Fibroblast of skin of right quadriceps (primary cell): ENCODE results near the gene GHDC.
"Not testable (repeated sequence)": the region's sequence is repeated elsewhere in the genome, so short reads cannot be mapped to it uniquely, and the experiment has no call there.

Experiments used
- DNase-seq: peaks from one replicate; pipeline ENCODE4 v3.0.0-alpha.2; 2013

Gene GHDC

DNA sequence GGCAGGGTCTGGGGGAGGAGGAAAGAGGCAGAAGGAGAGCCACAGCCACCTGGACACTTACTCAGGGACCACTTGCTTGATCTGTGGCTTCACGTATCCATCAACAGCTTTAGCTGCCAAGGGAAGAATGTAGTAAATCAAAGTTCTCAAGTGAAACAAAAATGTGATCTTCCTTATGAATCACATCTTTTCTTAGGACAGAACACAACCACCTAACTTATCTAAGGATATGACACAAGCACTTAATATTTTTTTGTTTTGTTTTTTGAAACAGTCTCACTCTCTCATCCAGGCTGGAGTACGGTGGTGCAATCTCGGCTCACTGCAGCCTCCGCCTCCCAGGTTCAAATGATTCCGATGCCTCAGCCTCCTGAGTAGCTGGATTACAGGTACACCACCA lies 8.4 kb upstream of the GHDC start:
- no peak for DNase-seq

DNA sequence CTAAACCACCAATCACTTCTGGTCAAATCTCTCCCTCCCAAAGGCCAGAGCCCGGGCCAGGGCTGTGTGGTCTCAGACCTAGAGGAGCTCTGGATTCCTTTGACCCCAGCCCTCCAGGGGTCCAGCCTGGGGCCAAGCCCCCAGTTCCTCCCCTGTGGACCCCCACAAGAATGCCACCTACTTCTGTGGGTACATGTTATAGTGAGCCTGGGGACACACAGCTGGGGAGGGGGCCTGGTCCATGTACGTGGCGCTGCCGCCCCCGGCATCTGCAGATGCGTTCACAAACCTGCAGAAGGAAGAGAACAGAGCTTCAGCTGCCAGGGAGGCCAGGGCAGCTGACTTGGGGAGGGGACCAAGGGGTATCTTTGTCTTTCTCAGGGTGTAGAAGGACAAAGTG lies 7.9 kb upstream of the GHDC start:
- no peak for DNase-seq

DNA sequence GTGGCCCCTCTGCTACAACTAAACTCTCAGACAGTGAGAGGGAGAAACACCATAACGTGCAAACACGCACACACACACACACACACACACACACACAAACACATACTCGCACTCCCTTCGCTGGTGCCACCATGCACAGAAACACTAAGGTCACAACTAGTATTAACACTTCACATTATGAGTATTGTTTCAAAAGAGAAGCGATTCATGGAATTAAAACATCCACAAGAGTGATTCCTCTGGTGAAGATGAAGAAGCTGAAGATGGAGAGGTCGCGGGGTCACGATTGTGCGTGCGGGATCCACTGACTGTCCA lies 7.1 kb upstream of the GHDC start:
- no peak for DNase-seq

DNA sequence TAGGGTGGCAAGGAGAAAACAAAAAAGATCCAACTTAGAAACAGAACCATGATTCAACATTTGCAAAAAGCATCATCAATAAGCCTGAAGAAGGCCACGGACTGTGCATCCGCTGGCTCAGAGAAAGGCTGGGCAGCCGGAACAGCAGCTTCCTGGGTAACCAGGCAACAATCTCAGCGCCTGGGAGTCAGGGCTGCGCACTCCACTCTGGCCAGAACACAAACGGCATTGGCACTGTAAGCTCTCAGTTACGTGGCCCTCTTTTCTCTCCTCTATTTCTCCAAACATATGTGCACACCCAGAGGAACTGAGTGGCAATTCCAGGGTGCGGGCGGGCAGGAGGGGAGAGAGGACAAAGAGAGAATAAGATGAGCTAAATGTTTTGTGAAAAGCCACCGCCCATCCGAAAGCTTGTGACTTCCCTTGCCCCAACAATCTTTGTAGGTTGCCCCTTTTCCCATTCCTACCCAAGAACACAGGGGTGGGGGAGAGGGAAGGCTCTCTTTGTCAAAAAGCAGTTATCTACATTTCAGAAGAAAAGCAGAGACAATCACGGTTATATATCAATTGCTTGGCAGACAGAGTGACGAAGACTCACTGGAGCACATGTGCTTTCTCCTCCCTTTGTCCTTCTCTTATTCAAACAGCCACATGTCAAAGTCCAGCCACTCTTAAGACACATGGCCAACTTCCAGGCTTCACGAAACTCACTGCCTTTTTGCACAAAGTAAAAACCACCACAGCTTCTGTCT lies 6.6 kb upstream of the GHDC start:
- DNase-seq = no peak

DNA sequence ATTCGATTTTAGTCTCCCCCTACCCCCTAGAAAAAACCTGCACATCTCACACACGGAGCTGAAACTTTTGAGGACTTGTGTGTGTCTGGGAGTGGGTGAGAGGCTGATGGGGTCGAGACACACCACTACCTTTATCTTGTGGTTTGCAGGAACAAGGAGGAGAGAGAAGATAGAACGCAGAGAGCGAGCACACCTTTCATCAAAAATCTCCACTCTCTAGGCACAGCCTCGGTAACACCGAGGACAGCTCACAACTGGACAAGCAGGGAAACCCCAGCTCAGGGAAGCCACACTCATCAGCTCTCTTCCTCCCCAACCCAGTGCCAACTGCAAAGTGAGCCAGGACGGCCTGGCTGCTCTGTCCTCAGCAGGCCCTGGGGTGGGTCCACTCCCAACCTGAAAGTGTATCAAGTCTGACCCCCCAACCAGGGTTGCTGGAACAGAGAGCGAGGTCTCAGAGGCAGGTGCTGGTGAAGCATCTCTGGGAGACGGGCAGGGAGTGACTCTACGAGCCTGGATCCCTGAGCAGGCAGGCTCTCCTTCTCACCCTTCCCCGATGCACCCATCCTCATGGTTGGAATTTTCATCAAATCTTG lies 5.2 kb upstream of the GHDC start:
- no peak for DNase-seq

DNA sequence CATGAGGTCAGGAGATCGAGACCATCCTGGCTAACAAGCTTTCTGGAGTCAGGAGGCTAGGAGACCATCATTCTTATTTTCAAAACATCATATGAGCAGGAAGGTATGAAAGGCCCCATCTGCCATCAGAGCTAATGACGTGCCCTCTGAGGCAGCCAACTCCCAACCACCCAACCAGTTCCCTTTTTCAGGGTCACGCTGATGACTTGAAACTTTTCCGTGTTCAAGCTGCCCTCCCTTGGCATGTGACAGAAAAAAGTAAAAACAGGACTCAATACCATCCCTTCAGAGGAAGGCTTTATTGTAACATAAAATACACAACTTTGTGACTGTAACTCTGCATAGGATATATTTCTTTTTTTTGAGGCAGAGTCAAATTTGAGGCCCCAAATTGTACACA lies 4.6 kb upstream of the GHDC start:
- DNase-seq = no peak

DNA sequence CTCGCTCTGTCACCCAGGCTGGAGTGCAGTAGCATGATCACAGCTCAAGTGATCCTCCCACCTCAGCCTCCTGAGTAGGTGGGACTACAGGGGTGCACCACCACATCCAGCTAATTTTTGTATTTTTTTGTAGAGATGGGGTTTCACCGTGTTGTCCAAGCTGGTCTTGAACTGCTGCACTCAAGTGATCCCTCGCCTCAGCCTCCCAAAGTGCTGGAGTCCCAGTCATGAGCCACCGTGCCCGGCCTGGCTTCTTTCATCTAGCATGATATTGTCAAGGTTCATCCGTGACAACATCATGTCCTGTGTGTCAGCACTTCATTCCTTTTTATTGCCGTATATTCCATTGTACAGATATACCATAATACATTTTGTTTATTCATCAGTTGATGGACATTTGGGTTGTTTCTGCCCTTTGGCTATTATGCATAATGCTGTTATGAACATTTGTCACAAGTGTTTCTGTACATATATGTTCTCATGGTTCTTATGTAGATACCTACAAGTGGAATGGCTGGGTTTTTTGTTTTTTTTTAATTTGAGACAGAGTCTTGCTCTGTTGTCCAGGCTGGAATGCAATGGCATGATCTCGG lies 3.4 kb upstream of the GHDC start:
- no peak for DNase-seq

DNA sequence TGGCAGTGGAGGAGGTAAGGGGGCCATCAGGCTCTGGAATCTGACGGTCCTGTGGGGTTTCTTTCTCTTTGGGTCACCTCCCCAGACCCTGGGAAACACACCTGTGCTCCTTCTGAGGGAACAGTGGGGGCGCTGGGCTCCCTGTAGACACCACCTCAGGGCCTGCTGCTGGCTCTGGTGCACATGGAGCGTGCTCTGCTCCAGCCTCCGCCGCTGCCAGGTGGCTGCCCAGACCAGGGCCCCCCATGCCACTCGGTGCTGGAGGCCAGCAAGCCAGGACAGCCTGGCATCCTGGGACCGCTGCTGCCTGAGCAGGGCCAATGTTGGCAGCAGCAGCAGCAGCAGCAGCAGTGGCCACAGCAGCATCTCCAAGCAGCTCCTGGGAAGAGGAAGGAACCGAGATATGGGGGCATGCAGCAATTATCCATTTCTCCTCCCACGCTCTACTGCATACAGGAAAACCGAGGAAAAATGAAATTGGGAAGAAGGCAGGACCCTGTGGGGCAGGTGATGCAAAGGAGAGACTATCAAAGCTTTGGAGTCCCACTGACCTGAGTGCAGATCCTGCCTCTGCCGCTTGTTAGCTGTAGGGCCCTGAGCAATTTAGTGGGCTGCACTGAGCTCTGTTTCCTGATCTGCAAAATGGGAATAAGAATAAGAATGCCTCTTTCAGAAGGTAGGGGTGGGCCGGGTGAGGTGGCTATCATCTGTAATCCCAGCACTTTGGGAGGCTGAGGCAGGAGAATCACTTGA lies 902 bp downstream of the GHDC start:
- no peak for DNase-seq

DNA sequence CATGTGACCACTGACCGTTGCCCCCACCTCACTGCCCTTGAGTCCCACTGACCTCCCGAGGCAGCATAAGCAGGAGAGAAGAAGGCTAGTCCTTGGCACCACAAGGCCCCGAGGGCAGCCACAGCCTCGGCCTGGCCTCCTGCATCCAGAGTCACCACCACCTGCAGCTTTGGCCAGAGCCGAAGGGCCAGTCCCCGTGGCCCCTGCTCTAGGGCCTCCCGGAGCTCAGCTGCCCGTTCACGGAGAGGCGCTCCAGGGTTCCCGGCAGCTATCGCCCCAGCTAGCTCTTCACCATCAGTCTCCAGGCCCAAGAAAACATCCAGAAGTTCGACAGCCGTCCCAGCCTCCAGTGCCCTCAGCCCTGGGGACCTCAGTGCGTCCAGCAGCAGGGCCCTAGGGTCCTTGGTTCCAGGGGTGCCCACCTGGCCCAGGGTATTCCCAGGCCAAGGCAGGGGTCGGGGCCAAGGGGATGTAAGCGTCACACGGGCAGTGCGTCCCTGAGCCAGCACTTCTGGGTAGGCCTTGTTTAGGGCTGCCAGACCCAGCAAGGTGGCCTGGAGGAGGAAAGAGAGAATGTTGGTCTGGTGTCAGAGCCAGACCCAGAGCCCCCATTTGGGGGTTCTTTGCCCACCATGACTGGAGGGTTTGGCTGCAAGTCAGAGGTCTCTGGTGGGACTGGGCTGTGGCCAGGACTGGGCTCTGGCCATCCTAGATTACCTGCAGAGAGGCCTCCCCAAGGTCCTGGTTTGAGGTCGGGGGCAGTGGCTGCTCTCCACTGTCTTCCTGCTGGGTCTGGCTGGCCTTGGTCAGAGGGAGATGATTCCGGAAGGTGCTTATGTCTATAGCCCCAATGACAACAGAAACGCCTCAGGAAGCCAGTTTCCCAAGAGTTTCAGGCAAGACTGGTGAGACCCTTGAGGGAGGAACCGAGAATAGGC lies 1.8 kb downstream of the GHDC start:
- no peak for DNase-seq

DNA sequence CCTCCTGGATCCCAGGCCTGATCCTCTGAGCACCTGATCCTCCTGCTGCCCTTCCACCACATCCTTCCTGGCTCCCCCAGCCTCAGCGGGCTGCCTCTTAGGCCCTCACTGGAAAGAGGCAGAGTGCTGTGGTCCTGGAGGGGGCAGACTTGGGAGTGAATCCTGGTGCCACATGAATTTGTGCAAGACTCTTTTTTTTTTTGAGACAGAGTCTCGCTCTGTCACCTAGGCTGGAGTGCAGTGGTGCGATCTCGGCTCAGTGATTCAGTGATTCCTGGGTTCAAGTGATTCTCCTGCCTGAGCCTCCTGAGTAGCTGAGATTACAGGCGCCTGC lies 3.1 kb downstream of the GHDC start:
- no peak for DNase-seq

DNA sequence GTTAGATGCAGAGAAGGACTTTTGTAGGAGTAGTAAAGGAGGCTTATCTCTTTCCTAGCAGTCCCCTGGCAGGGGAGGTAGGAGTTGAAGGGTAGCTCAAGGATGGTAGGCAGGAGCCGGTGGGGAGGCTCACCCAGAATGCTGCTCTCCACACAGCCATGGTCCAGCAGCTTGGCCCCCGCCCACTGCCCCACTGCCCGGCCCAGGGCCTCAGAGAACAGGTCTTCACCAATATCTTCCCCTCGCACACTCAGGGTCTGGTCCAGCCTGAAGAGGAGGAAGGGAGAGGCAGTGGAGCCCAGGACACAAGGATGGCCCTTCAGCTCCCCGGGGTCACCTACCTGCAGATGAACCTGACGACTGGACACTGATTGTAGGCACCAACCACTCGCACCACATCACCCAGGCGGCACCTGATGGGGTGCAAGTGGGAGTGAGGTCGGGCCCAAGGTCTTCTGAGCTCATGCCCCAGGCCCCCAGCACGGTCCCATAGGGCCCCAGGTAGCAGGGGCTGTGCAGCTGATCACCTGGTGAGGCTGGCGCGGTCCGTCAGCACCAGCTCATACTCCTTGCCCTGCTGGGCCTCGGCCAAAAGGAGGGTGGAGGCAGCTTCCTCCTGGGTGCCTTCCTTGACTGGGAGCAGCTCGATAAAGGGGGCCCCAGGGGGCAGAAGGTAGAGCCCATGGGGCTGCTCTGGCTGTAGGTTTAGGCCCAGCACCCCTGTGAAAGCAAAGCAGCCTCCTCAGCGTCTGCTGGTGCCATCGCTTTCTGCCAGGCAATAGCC lies 3.6 kb downstream of the GHDC start:
- DNase-seq = no peak

DNA sequence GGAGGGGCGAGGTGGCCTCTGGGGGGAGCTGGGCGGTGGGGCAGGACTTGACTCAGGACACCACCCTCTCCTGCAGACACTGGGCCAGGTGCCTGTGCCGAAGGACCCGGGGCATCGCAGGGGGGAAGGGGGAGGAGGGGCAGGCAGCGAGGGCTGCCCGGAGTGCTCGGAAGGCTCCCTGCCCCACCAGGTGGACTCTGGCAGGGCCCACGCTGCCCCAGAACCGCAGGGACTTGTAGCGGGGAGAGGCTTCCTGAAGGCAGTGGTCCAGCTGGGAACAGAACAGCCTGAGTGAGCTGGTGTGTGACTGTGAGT lies 4.7 kb downstream of the GHDC start:
- DNase-seq = no peak

DNA sequence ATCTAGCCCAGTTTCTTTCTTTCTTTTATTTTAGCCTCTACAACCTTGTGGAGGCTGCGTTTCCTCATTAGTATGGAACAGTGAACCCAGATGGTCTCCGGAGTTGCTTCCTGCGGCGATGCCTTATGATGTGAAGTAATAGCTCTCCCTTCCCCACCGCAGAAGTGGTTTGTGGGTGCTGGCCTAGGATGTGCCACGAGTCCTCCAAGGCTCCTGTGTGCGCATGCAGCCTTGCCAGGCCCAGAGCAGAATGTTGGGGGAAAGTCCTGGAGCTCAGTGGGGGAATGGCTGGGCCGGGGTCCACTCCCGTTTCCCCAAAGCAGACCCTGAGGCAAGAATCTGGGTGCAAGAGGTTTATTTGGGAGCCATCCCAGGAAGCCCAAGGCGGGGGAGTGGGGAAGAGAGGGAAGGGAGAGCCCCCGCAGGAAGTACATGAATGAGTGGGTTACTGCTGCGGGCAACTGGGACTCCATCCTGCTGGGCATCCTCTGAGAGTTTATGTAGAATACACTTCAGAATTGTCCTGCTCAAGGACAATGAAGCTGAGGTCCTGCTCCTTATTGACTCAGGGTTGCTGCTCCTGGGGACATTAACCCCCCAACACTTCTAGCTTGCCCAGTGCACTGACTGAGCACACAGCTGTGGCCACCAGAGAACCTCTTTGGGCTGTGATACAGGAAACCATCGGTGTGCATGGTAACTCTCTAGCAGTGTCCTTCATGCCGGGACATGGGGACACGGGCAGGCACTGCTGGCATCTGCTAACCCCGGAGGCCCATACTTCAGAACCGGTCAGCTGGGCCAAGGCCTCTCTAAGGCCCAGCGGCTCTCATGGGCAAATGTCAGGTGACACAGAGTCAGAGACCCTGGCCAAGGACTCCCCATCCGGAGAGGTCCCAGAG lies 5.3 kb downstream of the GHDC start:
- DNase-seq = no peak

DNA sequence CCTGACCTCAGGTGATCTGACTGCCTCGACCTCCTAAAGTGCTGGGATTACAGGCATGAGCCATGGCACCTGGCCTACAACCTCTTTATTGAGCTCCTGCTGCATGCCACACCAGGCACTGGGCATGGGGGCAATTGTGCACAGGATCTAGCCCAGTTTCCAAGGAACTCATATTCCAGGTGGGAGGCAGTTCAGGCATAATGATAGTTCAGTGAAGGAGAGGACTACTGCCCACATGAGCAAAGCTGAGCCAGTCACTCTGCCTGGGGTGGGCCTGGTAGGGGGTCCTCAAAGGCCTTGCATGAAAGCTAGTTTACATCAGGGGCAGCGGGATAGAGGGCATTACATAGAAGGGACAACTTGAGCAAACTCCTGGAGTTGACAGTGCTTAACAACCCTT lies 6.5 kb downstream of the GHDC start:
- DNase-seq = no peak

DNA sequence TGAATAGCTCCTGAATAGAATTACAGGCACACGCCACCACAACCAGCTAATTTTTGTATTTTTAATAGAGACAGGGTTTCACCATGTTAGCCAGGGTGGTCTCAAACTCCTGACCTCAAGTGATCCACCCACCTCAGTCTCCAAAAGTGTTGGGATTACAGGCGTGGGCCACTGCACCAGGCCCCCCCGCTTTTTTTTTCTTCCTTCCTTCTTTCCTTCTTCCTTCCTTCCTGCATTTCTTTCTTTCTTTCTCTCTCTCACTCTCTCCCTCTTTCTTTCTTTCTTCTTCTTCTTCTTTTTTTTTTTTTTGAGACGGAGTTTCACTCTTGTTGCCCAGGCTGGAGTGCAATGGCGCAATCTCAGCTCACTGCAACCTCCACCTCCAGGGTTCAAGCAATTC lies 8.1 kb downstream of the GHDC start:
- DNase-seq = not testable (repeated sequence)

DNA sequence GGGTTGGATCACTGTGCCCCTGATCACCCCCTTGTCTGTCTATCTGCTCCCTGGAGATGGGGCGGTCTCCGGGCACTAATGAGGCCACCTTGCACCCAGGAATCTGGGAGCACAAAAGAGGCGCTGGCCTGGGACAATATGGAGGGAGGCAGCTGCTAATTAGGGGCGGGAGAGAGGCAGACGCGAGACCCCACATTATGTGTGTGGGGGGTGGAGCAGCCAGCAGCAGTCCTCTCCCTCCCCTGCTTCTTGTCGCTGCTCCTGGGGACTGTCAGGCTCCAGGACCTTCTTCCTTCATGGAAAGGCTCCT lies 8.7 kb downstream of the GHDC start:
- DNase-seq = no peak

DNA sequence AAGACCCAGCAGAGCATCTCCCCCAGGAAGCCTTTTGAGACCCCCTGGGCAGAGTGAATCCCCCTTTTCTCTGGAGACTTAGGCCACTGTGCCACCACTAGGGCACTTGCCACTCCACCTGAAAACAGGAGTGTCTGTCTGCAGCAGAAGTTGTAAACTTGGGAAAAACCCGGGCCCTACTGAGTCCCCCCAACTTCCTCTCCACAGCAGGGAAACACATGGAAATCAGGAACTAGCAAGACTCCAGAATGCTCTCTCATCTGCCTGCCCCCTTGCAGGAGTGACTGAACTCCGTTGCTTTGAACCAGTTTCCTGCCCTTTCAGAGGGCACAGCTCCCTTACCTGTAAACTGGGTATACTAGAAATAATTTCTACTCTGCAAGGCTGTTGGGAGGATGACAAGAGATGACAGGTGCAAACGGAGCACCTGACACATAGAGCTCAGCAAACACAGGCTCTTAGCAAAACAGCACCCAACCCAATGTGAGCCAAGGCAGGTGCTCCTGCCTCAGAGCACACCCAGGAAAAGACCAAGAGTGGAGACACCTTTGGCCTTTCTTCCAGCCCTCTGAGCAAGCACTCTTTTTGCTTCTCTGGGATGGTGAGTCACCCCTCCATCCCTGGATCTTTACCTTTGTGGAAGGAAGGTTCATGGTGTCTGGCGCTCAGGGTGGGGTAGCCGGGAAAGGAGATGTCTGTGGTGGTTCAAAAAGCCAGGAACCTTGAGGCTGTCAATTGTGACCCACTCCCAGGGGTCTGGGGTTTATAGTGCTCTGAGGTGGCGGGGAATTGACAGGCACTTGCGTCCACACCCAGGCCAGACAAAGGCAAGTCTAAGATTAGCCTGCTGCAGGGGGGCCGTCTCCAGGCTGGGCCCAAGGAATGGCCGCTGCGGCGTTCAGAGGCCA lies 9.3 kb downstream of the GHDC start, which contains the start of gene HCRT:
TSS of gene HCRT (minus strand) at position 740 of the 908 bp plus-strand sequence. CDS start at position 653, 87 bp downstream.
- DNase-seq = no peak

DNA sequence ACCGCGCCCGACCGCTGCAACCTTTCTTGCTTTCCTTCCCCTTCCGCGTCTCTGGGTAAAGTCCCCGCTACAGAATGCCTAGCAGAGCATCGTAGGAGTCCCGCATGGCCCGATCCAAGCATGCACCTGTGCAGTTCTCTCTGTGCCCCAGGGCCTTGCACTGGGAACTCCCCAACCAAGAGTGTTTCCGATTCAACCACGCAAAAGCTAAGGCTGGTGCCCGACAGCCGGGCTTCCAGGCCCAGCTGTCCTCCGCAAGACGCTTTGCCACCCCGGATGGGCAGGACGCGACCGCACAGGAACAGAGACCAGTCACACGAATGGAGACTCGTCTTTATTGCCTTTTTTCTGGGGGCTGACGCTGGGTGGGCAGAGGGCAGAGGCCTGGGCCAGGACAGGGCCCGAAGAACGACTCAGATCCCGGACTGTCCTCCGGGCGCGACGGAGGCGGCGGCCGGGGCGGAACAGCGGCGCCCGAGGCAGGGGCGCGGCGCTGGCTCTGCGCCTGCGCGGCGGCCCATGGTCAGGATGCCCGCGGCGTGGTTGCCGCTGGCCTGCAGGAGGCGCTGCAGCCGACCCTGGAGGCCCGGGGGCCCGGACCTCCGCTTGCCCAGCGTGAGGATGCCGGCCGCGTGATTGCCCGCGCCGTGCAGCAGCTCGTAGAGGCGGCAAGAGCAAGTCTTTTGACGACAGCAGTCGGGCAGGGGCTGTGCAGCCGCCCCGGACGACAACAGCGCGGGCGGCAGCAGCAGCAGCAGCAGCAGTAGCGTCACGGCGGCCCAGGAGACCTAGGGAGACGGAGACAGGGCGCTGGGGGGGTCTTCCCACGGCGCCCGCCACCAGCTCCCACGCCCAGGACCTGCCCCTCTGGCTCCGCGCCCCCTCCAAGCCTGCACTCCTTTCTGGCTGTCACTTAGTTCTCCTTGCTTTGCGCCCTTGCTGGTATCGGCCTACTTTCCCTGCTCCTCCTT lies 10.3 kb downstream of the GHDC start:
- DNase-seq = peak; percentile 61
